Hypothalamus (tissue), 51 donors: ENCODE data around the gene HNRNPA2B1.
A peak's percentile ranks its signal among the peaks of the same experiment; 100 is the strongest.
"Not testable (repeated sequence)": the region's sequence is repeated elsewhere in the genome, so short reads cannot be mapped to it uniquely, and the experiment has no call there.

ENCODE experiments used
- DNase-seq, 51 donors: peaks; one replicate each; lab custom pipeline; 2025; lab: John Stamatoyannopoulos, UW

The HNRNPA2B1 gene

GRCh38 chr7:26198781-26199169 lies 1.8 kb downstream of the HNRNPA2B1 start:
- no peak for DNase-seq

GRCh38 chr7:26198133-26198780 lies 2.3 kb downstream of the HNRNPA2B1 start:
- peak in 1 of 51 donors; percentile 34 for DNase-seq

- DNase-seq = no peak
Measured at GRCh38 chr7:26197153-26198115, 3.1 kb downstream of the HNRNPA2B1 start.

DNA sequence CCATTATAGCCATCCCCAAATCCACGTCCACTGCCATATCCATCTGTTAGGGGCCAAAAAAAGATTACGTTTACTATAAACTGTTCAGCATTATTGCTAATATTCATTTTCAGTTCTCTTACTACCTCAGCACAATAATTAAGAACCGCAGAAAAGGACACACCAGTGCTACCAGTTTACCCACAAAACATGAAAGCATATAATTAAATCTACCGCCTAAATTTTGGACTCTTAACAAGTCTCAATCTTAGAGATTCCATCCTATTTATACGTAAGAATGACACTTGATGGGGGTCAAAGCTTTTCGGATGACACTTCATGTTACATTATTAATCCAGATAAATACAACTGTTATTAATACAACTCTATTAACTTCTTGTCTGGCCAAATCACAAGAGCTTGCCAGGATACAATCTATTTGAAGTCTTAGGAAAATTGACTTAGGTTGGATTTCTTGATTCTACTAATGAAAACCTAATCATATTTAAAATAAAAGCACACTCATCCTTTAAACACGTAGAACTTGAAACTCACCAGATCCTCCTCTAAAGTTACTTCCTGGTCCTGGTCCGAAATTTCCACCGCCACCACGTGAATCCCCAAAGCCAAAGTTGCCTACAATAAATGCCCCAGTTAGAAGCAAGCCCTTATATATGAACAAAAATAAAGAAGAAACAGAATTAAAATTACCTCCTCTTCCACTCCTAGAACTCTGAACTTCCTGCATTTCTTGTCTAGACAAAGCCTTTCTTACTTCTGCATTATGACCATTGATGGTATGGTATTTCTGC lies 4.5 kb downstream of the HNRNPA2B1 start:
- DNase-seq = no peak

DNA sequence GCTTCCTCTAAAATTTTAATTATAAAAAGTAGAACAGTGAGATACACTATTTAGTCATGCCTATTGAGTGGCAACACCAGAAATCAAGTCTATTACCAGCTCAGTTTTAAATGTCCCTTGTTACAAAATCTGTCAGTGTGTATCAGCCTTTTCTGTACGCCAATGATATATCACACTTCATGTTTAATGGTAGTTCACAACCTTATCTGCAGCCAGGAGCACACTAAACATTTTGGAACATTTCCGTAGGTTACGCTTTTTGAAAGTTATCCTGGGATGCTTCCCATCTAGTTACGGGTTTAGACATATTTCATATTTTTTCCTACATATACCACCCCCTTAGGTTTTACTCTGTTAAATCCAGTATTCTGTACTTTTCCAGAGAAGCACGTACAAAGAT lies 5.4 kb downstream of the HNRNPA2B1 start:
- no peak for DNase-seq

DNA sequence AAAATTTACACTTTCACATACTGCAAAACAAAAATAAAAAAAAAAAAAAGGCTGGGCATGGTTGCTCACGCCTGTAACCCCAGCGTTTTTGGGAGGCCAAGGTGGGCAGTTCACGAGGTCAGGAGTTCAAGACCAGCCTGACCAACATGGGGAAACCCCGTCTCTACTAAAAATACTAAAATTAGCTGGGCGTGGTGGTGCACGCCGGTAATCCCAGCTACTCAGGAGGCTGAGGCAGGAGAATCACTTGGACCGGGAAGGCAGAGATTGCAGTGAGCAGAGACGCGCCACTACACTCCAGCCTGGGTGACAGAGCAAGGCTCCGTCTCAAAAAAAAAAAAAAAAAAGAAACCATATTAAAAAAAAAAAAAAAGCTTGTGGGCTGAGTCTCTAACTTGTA lies 5.8 kb downstream of the HNRNPA2B1 start:
- not testable (repeated sequence) for DNase-seq

- no peak for DNase-seq
Measured at GRCh38 chr7:26193432-26194207, 6.9 kb downstream of the HNRNPA2B1 start.

DNA sequence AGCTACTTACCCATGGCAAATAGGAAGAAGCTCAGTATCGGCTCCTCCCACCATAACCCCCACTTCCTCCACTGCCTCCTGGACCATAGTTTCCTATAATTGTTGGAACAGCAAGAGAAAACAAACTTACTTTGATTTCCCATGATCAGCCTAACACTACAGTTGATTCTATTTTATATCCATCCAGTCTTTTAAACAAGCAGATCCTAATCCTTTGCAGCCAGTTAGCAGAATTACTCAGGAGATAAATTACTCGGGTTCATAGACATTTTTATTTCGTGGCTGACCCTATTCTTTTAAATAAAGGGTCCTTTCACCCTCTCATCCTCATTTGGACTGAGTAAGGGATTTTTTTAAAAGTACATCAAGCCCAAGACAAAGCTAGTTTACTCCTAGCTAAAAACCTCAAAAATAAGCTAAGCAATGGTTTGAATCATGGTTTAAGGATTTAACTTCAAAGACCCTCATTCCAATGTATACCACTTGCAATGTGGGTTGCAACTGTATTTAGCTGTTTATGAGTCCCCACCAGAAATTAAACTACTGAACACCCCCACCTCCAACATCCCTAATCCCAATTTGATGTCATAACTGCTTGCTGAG lies 8.0 kb downstream of the HNRNPA2B1 start:
- DNase-seq = no peak

- no peak for DNase-seq
Measured at GRCh38 chr7:26191974-26192479, 8.5 kb downstream of the HNRNPA2B1 start.

- DNase-seq = no peak
Measured at GRCh38 chr7:26191233-26191973, 9.1 kb downstream of the HNRNPA2B1 start.

DNA sequence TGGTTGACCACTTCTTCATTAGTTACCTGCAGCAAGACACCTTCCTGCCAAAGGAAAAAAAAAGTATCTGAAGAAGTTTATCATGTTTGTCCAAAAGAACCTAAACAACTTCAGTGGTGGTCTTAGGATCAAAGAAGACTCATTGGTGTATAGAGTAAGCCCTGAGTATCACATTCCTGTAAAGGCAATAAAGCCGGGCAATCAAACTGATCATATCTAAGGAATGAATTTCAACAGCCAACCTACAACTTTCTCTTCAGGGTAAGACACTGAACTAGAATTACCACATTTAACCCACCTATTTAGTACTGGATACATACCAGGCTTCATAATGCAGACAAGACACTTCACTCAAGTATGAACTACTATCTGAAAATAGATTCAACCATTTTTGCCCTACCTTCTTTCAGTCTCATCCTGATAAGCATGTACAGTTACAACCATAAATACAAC lies 10.1 kb downstream of the HNRNPA2B1 start:
- DNase-seq = no peak

- no peak for DNase-seq
Measured at GRCh38 chr7:26189697-26190096, 10.8 kb downstream of the HNRNPA2B1 start.

- no peak for DNase-seq
Measured at GRCh38 chr7:26188957-26189541, 11.5 kb downstream of the HNRNPA2B1 start.

- DNase-seq = no peak
Measured at GRCh38 chr7:26188206-26188956, 12.2 kb downstream of the HNRNPA2B1 start.

DNA sequence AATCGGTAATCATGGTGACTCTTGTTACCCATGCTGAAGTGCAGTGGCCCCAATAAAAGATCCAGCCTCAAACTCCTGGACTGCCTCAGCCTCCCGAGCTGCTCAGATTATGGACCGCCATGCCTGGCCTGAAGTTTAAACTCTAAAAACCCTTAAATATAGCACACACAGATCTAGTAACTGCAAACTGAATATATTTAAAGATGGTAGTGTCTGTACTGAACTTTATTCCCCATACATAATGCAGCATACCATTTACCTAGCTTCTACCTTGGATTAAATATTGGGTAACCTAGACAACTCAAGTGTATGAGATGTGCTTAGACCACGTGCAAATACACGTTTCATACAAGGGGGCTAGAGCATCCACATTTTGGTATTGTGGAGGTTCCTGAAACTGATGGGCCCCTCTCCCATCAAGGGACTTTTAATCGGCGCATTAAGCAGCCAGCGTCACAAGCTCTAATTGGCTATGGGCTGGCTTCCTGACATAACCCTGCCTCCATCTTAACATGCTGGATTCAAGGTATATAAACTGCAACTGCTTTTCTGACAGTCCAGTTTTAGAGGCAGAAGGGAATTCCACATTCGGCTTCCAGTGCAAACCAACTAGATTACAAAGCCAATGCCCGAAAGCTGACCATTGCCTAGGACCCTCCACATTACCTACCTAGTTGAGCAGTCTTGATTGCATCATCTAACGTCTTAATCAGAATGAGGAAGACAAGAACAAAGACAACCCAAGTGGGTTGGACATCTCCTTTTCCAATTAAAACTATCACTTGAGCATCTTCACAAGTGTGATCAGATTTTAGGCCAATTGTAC lies 13.0 kb downstream of the HNRNPA2B1 start:
- no peak for DNase-seq

- DNase-seq = no peak
Measured at GRCh38 chr7:26186364-26187311, 13.9 kb downstream of the HNRNPA2B1 start.
